ENCODE measurements around the gene ZNF236.
"Not testable (repeated sequence)": the region's sequence is repeated elsewhere in the genome, so short reads cannot be mapped to it uniquely, and the experiment has no call there.

ZNF236 gene

DNA sequence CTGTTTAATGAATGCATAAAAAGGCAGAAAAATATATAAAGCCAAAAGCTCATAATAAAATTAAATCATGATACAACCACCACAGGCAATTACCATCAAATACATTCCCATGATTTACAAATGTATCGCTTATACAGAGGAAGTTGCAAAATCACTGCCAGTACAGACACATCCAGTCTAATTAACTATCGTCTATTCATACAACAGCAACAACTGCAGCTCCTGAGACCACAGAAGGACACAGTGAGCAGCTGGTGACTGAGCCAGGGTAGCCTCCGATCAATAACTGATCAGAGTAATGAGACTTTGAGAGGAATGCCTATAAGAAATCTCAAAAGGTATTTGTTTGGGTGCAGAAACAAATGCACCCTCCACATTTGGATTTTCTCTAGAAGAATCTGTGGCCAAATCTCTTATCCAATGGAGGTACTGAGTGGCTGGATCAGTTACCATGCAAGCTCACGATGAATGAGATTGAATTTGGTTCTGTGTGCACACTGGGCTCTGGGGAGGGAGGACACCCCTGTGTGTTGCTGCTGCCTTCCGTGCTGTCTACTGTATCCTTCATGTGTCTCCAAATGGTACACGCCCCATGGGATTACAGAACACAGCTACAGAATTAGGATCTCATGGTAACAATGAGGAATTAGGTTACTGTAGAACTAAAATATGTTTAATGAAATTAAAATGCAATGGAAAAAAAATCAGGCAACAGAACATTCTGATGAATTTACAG, 190.6 kb downstream of the ZNF236 start:
- no peak for DNase-seq

GRCh38 chr18:77013811-77014521, 191.6 kb downstream of the ZNF236 start:
- no peak for DNase-seq

DNA sequence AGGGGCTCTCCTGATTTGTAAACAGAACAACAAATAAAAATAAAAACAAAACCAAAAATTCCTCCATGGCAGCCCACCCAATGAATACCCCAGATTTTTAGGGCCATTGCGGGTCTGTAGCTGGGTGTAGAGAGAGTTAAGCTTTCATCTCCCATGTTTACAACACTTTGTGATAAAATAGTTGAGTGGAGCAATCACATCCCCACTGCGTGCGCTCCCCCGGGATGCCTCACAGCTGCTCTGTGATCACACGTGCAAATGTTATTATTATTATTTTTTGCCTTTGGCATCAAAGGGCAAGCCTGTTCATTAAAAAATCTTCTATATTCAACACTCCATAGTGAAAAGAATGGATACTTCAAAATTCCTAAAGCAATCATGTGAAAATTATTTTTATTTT, 192.2 kb downstream of the ZNF236 start:
- no peak for DNase-seq

- DNase-seq, result no peak
These were observed 192.8 kb downstream of the ZNF236 start for GRCh38 chr18:77015169-77015568.

DNA sequence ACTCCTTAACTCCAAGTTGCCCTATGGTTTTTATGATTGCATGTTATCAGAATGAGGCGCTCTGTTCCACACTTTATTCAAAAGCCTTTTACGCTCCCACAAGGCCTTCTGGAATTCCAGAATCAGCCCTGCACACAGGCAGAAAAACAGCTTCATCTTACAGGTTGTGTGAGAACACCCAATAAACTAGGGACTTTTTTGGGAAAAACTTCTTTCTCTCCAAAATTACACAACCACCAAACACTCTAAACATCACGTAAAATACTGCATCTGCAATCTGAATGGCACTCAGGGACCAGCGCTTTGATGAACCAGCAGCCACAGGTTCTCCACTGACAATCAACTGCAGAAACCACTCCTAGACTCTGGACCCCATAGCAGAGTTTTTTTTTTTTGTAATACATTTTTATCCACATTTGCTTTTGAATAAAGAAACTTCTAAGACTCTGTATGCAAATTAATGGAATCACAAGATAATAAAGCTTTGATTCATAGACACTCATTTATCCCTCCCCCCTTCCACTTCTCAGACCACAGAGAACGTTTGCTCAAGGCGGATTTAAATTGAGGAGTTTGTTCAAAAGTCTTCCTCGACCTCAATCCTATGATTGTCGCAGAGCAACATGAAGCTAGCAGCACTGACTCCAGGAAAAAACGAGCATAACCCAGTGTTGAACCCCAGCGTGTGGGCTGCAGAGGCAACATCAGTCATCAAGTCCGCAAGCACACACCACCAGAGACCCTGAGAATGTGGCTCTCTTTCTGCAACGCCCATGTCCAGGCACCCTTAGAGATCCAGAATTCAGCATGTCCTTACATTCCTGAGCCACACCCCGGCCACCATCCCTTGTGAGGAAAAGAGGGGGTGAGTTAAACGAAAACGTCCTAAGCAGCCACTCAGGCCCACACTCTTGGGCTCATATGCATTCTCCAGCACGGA, 193.7 kb downstream of the ZNF236 start:
- no peak for DNase-seq

DNA sequence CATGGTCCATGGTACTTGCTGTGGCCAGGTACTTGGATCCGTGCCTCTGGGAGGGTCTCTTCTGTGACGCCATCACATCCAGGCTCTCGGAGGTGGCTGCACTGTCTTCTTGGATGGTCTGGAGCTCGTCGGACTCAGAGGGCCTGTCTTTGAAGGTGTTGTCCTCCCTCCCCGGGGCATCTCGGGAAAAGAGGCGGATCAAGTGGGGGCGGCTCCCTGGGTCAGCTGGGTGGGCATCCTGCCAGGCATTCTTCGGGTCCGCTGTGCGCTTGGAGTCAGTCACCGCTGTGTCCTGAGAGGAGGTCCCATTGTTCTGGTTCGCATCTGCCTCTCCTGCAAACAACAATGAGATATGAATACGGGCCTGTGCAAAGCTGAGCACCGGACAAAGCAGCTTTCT, 194.6 kb downstream of the ZNF236 start:
- no peak for DNase-seq

GRCh38 chr18:77017355-77017754, 195.0 kb downstream of the ZNF236 start:
- no peak for DNase-seq

DNA sequence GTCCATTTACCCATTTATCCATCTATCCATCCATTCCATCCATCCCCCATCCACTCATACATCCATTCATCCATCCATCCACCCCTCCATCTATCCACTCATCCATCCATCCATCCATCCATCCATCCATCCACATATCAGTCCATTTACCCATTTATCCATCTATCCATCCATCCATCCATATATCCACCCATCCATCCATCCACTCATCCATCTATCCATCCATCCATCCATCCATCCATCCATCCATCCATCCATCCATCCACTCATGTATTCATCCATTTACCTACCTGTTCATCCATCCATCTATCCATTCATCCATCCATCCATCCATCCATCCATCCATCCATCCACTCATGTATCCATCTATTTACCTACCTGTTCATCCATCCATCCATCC, 196.3 kb downstream of the ZNF236 start:
- DNase-seq, result not testable (repeated sequence)

GRCh38 chr18:77019641-77020040, 197.3 kb downstream of the ZNF236 start:
- DNase-seq, result no peak

Data from activated gamma-delta T cell (primary cell).